Panc1 (cell line): ENCODE measurements around the gene C1orf115. TPM values are rescaled to one million over a fixed set of nuclear protein-coding genes. Genes with fewer than 3 reads are reported as not detected.

Source experiments
- ATAC-seq: fragments of 200-7000 bp; cut with Tn5 transposase; 2 replicates; pipeline ENCODE4 v1.9.1; 2020; ENCODE audit warnings: mild to moderate bottlenecking, moderate library complexity
- BruUV-seq: library from RNA; stranded (reverse); fragments of 400-500 nt; replicated peaks from 2 replicates; lab custom pipeline; 2021; lab: Mats Ljungman, UMichigan
- CTCF ChIA-PET: fragments of 300-600 bp; sonication (Branson Sonifier 250); formaldehyde crosslinking; loops from one replicate; lab custom pipeline; 2022; ENCODE audit warnings: antibody characterized with exemption; lab: Charles Lee
- POLR2A ChIA-PET: fragments of 300-600 bp; sonication (Branson Sonifier 250); formaldehyde crosslinking; loops from one replicate; lab custom pipeline; 2022; ENCODE audit warnings: antibody characterized with exemption; lab: Charles Lee
- DNase-seq: peaks from one replicate; pipeline ENCODE4 v3.0.0-alpha.2; 2010; ENCODE audit warnings: low read depth, low spot score
- H3K27ac ChIP-seq: 2 replicates; pipeline ENCODE4 v1.5.1; 2011; ENCODE audit warnings: mild to moderate bottlenecking, low read length, inconsistent platforms
- H3K27me3 ChIP-seq: fragments of 200-500 bp; sonication (Bioruptor generic); 2 replicates; pipeline ENCODE4 v1.6.0; 2014; ENCODE audit warnings: low read length, inconsistent platforms; ENCODE audit not compliant: control insufficient read depth, insufficient read depth
- H3K36me3 ChIP-seq: fragments of 200-500 bp; sonication (Bioruptor generic); 2 replicates; pipeline ENCODE4 v1.5.1; 2014; ENCODE audit warnings: inconsistent platforms, mild to moderate bottlenecking, low read length, moderate library complexity; ENCODE audit not compliant: control insufficient read depth, insufficient read depth
- H3K4me1 ChIP-seq: 2 replicates; pipeline ENCODE4 v1.5.1; 2011; ENCODE audit warnings: inconsistent platforms, mild to moderate bottlenecking, low read length, moderate library complexity; ENCODE audit not compliant: control insufficient read depth, insufficient read depth
- H3K4me3 ChIP-seq, 2 experiments: 2 replicates each; pipeline ENCODE4 v1.5.1; 2011 to 2012; ENCODE audit warnings: low read depth in 2 of 2, low read length in 2 of 2, mild to moderate bottlenecking in 2 of 2, inconsistent platforms in 1 of 2, moderate library complexity in 1 of 2
- H3K9me3 ChIP-seq: fragments of 200-500 bp; sonication (Bioruptor generic); 2 replicates; pipeline ENCODE4 v1.5.1; 2014; ENCODE audit warnings: low read depth, mild to moderate bottlenecking, inconsistent platforms, low read length, moderate library complexity; ENCODE audit not compliant: control insufficient read depth, insufficient read depth
- CTCF ChIP-seq: fragments of 450-650 bp; IDR thresholded peaks from 2 replicates; pipeline ENCODE4 v1.5.1; 2017; ENCODE audit warnings: mild to moderate bottlenecking
- POLR2AphosphoS5 ChIP-seq: IDR thresholded peaks from 2 replicates; pipeline ENCODE4 v1.6.1; 2012; ENCODE audit warnings: mild to moderate bottlenecking, low read depth, low read length, moderate library complexity
- REST ChIP-seq, 2 experiments: IDR thresholded peaks; 2 replicates each; pipeline ENCODE4 v1.6.1; 2011 to 2012; ENCODE audit warnings: low read depth in 2 of 2, control low read depth in 1 of 2, low read length in 1 of 2, mild to moderate bottlenecking in 1 of 2, moderate library complexity in 1 of 2; ENCODE audit not compliant: insufficient read depth in 1 of 2
- SIN3A ChIP-seq: IDR thresholded peaks from 2 replicates; pipeline ENCODE4 v1.6.1; 2012; ENCODE audit warnings: low read depth, mild to moderate bottlenecking, low read length, moderate library complexity, borderline replicate concordance; ENCODE audit not compliant: insufficient read depth
- TCF7L2 ChIP-seq: IDR thresholded peaks from 2 replicates; pipeline ENCODE4 v1.6.1; 2011; ENCODE audit warnings: mild to moderate bottlenecking, low read depth, low read length, inconsistent platforms
- in situ Hi-C: cut with HindIII; loops from 2 replicates; pipeline ENCODE4 v1.10.0; 2016; ENCODE audit warnings: low sequenced_read_pairs, low pct_unique_long_range_greater_than_20kb
- intact Hi-C: fragments of 100-400 bp; cut with micrococcal nuclease; formaldehyde crosslinking; loops from one replicate; pipeline ENCODE4 v1.10.0; 2022; ENCODE audit not compliant: unreplicated experiment
- total RNA-seq: library from RNA; stranded (reverse); gene quantifications from one replicate; pipeline ENCODE4 v1.2.1, GENCODE V29; 2021; ENCODE audit not compliant: unreplicated experiment

The C1orf115 gene
- total RNA-seq, 1 experiment from 2014 or later = 3.9 TPM

- Histone ChIP-seq H3K4me1 (peaks cover 2% of the 10 kb centered on the region; the same call in 1 of the 2 replicates), H3K9me3 (no peaks in the 10 kb centered on the region), H3K4me3 (no peak overlapping the region), H3K36me3 (no peaks in the 10 kb centered on the region; the same call in 1 of the 2 replicates), H3K27me3 (no peaks in the 10 kb centered on the region; the same call in 1 of the 2 replicates), H3K27ac (no peak overlapping the region)
- ChIA-PET POLR2A (no interaction called here), CTCF (interaction anchor here (1.6 kb wide), 1 partner anchor 47 kb away, joined by 15 read pairs; no protein-coding TSS in a partner anchor)
- DNase-seq (no peak), ATAC-seq (peak; percentile 47)
- TF ChIP-seq POLR2AphosphoS5 (no peak), SIN3A (no peak)
- in situ Hi-C loops (no loop called here), intact Hi-C loops (loop anchor here (10.0 kb wide), 1 partner anchor 401 kb away; no protein-coding TSS in a partner anchor)
- no TSS peak for BruUV-seq
Measured at GRCh38 chr1:220685879-220686278, 4.3 kb upstream of the C1orf115 start.

GRCh38 chr1:220687809-220688208, 2.4 kb upstream of the C1orf115 start:
- intact Hi-C loops = loop anchor here (10.0 kb wide), 1 partner anchor 403 kb away; no protein-coding TSS in a partner anchor
- CTCF ChIA-PET = interaction anchor here (0.6 kb wide), 1 partner anchor 38 kb away, joined by 5 read pairs; no protein-coding TSS in a partner anchor

More at GRCh38 chr1:220687809-220688208, 2.4 kb upstream of the C1orf115 start:
- ATAC-seq (no peak), DNase-seq (no peak)
- Histone ChIP-seq H3K27me3 (no peaks in the 10 kb centered on the region; the same call in 1 of the 2 replicates), H3K9me3 (no peaks in the 10 kb centered on the region), H3K4me1 (no peaks in the 10 kb centered on the region; the same call in 1 of the 2 replicates), H3K36me3 (no peaks in the 10 kb centered on the region; the same call in 1 of the 2 replicates), H3K4me3 (no peak overlapping the region), H3K27ac (no peak overlapping the region)
- POLR2A ChIA-PET = no interaction called here
- TF ChIP-seq POLR2AphosphoS5 (no peak), CTCF (no peak), SIN3A (no peak), REST (IDR thresholded peaks at IDR 0.05; ENCODE audit: insufficient read depth in 1 of 2, low read depth in 2 of 2, low read length in 1 of 2) (no peak), TCF7L2 (no peak)
- in situ Hi-C loops = no loop called here
- BruUV-seq = no TSS peak
